WTC11 (cell line): ENCODE data around the gene SKI.

Source experiments
- TEAD4 ChIP-seq: sonication (generic); formaldehyde crosslinking; IDR thresholded peaks from 2 replicates; pipeline ENCODE4 v1.8.0; 2022; ENCODE audit warnings: mild to moderate bottlenecking, missing genetic modification reagents
- ZNF423 ChIP-seq: fragments of 250-450 bp; sonication (Bioruptor Pico); IDR thresholded peaks from 2 replicates; pipeline ENCODE4 v2.1.2; 2022; ENCODE audit warnings: mild to moderate bottlenecking, moderate library complexity
- TF ChIP-seq, protein P1 (sequence below): fragments of 200-600 bp; IDR thresholded peaks from 2 replicates; pipeline ENCODE4 v1.8.0; 2022; ENCODE audit warnings: antibody characterized with exemption
- TF ChIP-seq, protein P2 (sequence below): sonication (generic); formaldehyde crosslinking; IDR thresholded peaks from 2 replicates; pipeline ENCODE4 v1.8.1; 2022; ENCODE audit warnings: low read depth, missing genetic modification reagents, borderline replicate concordance
- TF ChIP-seq, protein P3 (sequence below): sonication (generic); formaldehyde crosslinking; IDR thresholded peaks from 2 replicates; pipeline ENCODE4 v1.8.1; 2023; ENCODE audit warnings: mild to moderate bottlenecking, missing genetic modification reagents, moderate library complexity

DNA sequence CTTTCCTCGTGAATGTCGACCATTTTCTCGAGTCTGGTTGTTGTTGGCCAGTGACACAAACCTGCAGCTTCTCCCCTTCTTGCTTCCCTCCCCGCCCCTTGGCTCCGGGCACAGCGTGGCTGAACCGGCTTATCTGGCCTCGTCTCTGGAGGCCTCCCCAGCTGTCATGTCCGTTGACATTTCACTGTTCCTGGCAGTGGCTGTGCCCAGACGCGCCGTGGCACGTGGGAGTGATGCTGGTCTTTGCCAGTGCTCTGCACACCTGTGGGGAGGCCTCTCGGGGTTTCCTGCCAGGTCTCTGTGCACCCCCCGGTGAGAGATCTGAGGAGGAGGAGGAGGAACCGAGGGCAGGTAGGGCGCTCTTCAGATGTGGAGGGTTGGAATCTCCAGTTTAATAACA lies 23.7 kb downstream of the SKI start:
- TF ChIP-seq ZNF423 (CRISPR knock-in tag) (no peak), TEAD4 (CRISPR knock-in tag) (no peak)
- TF ChIP-seq, protein P1, sequence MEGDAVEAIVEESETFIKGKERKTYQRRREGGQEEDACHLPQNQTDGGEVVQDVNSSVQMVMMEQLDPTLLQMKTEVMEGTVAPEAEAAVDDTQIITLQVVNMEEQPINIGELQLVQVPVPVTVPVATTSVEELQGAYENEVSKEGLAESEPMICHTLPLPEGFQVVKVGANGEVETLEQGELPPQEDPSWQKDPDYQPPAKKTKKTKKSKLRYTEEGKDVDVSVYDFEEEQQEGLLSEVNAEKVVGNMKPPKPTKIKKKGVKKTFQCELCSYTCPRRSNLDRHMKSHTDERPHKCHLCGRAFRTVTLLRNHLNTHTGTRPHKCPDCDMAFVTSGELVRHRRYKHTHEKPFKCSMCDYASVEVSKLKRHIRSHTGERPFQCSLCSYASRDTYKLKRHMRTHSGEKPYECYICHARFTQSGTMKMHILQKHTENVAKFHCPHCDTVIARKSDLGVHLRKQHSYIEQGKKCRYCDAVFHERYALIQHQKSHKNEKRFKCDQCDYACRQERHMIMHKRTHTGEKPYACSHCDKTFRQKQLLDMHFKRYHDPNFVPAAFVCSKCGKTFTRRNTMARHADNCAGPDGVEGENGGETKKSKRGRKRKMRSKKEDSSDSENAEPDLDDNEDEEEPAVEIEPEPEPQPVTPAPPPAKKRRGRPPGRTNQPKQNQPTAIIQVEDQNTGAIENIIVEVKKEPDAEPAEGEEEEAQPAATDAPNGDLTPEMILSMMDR: no peak
- TF ChIP-seq, protein P2, sequence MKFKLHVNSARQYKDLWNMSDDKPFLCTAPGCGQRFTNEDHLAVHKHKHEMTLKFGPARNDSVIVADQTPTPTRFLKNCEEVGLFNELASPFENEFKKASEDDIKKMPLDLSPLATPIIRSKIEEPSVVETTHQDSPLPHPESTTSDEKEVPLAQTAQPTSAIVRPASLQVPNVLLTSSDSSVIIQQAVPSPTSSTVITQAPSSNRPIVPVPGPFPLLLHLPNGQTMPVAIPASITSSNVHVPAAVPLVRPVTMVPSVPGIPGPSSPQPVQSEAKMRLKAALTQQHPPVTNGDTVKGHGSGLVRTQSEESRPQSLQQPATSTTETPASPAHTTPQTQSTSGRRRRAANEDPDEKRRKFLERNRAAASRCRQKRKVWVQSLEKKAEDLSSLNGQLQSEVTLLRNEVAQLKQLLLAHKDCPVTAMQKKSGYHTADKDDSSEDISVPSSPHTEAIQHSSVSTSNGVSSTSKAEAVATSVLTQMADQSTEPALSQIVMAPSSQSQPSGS (CRISPR knock-in tag): no peak
- TF ChIP-seq, protein P3, sequence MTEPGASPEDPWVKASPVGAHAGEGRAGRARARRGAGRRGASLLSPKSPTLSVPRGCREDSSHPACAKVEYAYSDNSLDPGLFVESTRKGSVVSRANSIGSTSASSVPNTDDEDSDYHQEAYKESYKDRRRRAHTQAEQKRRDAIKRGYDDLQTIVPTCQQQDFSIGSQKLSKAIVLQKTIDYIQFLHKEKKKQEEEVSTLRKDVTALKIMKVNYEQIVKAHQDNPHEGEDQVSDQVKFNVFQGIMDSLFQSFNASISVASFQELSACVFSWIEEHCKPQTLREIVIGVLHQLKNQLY: no peak
